Keratinocyte (primary cell): Measurements from ENCODE around the gene CCDC148. TPM values are rescaled to one million over a fixed set of nuclear protein-coding genes. Genes with fewer than 3 reads are reported as not detected.

ENCODE experiments used
- DNase-seq: peaks from one replicate; pipeline ENCODE4 v3.0.0-alpha.2; 2011; ENCODE audit warnings: low read depth, missing footprints, low spot score
- FAIRE-seq: peaks from 2 replicates; lab custom pipeline; 2011; peaks lifted over from hg19 to GRCh38; lab: Jason Lieb, UNC
- H2AFZ ChIP-seq: 2 replicates; pipeline ENCODE4 v1.6.0; 2012; ENCODE audit warnings: low read length, control low read depth, inconsistent platforms; ENCODE audit not compliant: control insufficient read depth
- H3K27ac ChIP-seq: 2 replicates; pipeline ENCODE4 v1.5.1; 2011; ENCODE audit warnings: low read length; ENCODE audit not compliant: control insufficient read depth, insufficient read depth
- H3K27me3 ChIP-seq: 3 replicates; pipeline ENCODE4 v1.6.0; 2011; ENCODE audit warnings: low read length; ENCODE audit not compliant: control insufficient read depth, insufficient read depth; ENCODE audit errors: extremely low read depth
- H3K36me3 ChIP-seq, 2 experiments: 2 replicates in 1 of 2; 3 replicates in 1 of 2; pipeline ENCODE4 v1.5.1; 2011; ENCODE audit warnings: low read length in 2 of 2, mild to moderate bottlenecking in 1 of 2; ENCODE audit not compliant: control insufficient read depth in 2 of 2, insufficient read depth in 2 of 2; ENCODE audit errors: extremely low read depth in 1 of 2
- H3K4me1 ChIP-seq: 3 replicates; pipeline ENCODE4 v1.5.1; 2011; ENCODE audit warnings: low read length; ENCODE audit not compliant: control insufficient read depth, insufficient read depth; ENCODE audit errors: extremely low read depth
- H3K4me2 ChIP-seq: 3 replicates; pipeline ENCODE4 v1.6.0; 2011; ENCODE audit warnings: low read depth, low read length; ENCODE audit not compliant: control insufficient read depth, insufficient read depth; ENCODE audit errors: extremely low read depth
- H3K4me3 ChIP-seq, 3 experiments: fragments of 200-600 bp in 1 of 3; sonication (generic) in 1 of 3; 2 replicates in 2 of 3; 3 replicates in 1 of 3; pipeline ENCODE4 v1.5.1; 2011 to 2016; ENCODE audit warnings: low read length in 3 of 3, mild to moderate bottlenecking in 3 of 3, control low read depth in 2 of 3, inconsistent platforms in 1 of 3, low read depth in 1 of 3, mixed read lengths in 1 of 3, mixed run types in 1 of 3, moderate library complexity in 1 of 3; ENCODE audit not compliant: control insufficient read depth in 2 of 3, insufficient read depth in 2 of 3; ENCODE audit errors: extremely low read depth in 1 of 3
- H3K79me2 ChIP-seq: 2 replicates; pipeline ENCODE4 v1.6.0; 2012; ENCODE audit warnings: low read length; ENCODE audit not compliant: control insufficient read depth, insufficient read depth
- H3K9ac ChIP-seq: 3 replicates; pipeline ENCODE4 v1.6.0; 2011; ENCODE audit warnings: low read length; ENCODE audit not compliant: control insufficient read depth, insufficient read depth; ENCODE audit errors: extremely low read depth
- H3K9me1 ChIP-seq: 3 replicates; pipeline ENCODE4 v1.6.0; 2011; ENCODE audit warnings: low read length; ENCODE audit not compliant: control insufficient read depth, insufficient read depth; ENCODE audit errors: extremely low read depth
- H3K9me3 ChIP-seq: 2 replicates; pipeline ENCODE4 v1.5.1; 2012; ENCODE audit warnings: low read depth, low read length; ENCODE audit not compliant: control insufficient read depth
- H4K20me1 ChIP-seq: 3 replicates; pipeline ENCODE4 v1.6.0; 2011; ENCODE audit warnings: low read length; ENCODE audit not compliant: control insufficient read depth, insufficient read depth; ENCODE audit errors: extremely low read depth
- CTCF ChIP-seq, 3 experiments: IDR thresholded peaks in 1 of 3; conservative IDR thresholded peaks in 1 of 3; optimal IDR thresholded peaks in 1 of 3; 2 replicates in 2 of 3; 3 replicates in 1 of 3; pipeline versions ENCODE3 to v1.5.1; 2011; ENCODE audit warnings: low read length in 3 of 3, mild to moderate bottlenecking in 3 of 3, moderate library complexity in 2 of 3, control low read depth in 1 of 3, inconsistent platforms in 1 of 3; ENCODE audit not compliant: insufficient read depth in 2 of 3; ENCODE audit errors: extremely low read depth in 1 of 3
- EZH2 ChIP-seq: IDR thresholded peaks from one replicate; pipeline ENCODE4 v1.6.1; 2012; ENCODE audit warnings: inconsistent platforms, mild to moderate bottlenecking, low read length, moderate library complexity
- dilution Hi-C: fragments of 300-500 bp; cut with MboI; formaldehyde crosslinking; loops from one replicate; pipeline ENCODE4 v1.7.0; 2020; ENCODE audit warnings: low sequenced_read_pairs; ENCODE audit not compliant: extremely low pct_ligation_motif_present
- polyA plus RNA-seq, 5 experiments: library from polyadenylated mRNA; depleted of rRNA in 3 of 5; stranded (reverse) in 3 of 5; stranded (forward) in 1 of 5; unstranded in 1 of 5; fragments of >200 nt; gene quantifications; 1 replicate in 1 of 5; 2 replicates in 3 of 5; 3 replicates in 1 of 5; pipeline versions ENCODE4 v1.2.1 to v1.2.3, GENCODE V29; 2011 to 2012; ENCODE audit warnings: missing spikeins in 2 of 5, low read depth in 1 of 5, low replicate concordance in 1 of 5

The CCDC148 gene
- polyA plus RNA-seq, 1 donor (not counting 4 experiments of a cell fraction or from before 2014, with no cell fraction given): 0.39 TPM

- Histone ChIP-seq H3K36me3 (no peaks in the 10 kb centered on the region), H4K20me1 (no peaks in the 10 kb centered on the region), H3K9me1 (no peaks in the 10 kb centered on the region), H3K27ac (no peak overlapping the region), H3K4me1 (no peaks in the 10 kb centered on the region), H3K4me2 (no peak overlapping the region), H3K9me3 (no peaks in the 10 kb centered on the region), H3K27me3 (no peaks in the 10 kb centered on the region), H3K79me2 (no peaks in the 10 kb centered on the region), H3K9ac (no peak overlapping the region), H3K4me3 (no peak overlapping the region), H2AFZ (no peak overlapping the region)
- FAIRE-seq (no peak), DNase-seq (no peak)
- dilution Hi-C loops: no loop called here
- TF ChIP-seq CTCF (optimal IDR thresholded peaks at IDR 0.05 in 1 of 3, IDR thresholded peaks at IDR 0.05 in 1 of 3, conservative IDR thresholded peaks at IDR 0.05 in 1 of 3; ENCODE audit: extremely low read depth in 1 of 3, insufficient read depth in 2 of 3, low read length in 3 of 3): no peak
These were observed 90.2 kb downstream of the CCDC148 start for GRCh38 chr2:158366342-158366741.

GRCh38 chr2:158359846-158360245 lies 96.7 kb downstream of the CCDC148 start:
- no peaks in the 10 kb centered on the region for H3K4me1 ChIP-seq
- no peaks in the 10 kb centered on the region for H3K9me1 ChIP-seq
- FAIRE-seq: no peak
- TF ChIP-seq CTCF (optimal IDR thresholded peaks at IDR 0.05 in 1 of 3, IDR thresholded peaks at IDR 0.05 in 1 of 3, conservative IDR thresholded peaks at IDR 0.05 in 1 of 3; ENCODE audit: extremely low read depth in 1 of 3, insufficient read depth in 2 of 3, low read length in 3 of 3) (no peak), EZH2 (no peak)
- H3K9ac ChIP-seq: no peak overlapping the region
- DNase-seq: no peak
- H4K20me1 ChIP-seq: no peaks in the 10 kb centered on the region
- dilution Hi-C loops: no loop called here
- H3K4me3 ChIP-seq: no peak overlapping the region
- no peaks in the 10 kb centered on the region for H3K27me3 ChIP-seq
- H3K79me2 ChIP-seq: no peaks in the 10 kb centered on the region
- H3K27ac ChIP-seq: no peak overlapping the region
- no peak overlapping the region for H3K4me2 ChIP-seq
- H3K36me3 ChIP-seq: no peaks in the 10 kb centered on the region
- no peak overlapping the region for H2AFZ ChIP-seq
- H3K9me3 ChIP-seq: no peaks in the 10 kb centered on the region
